MM.1S (cell line): ENCODE data around the gene SMIM35.

ENCODE experiments used
- DNase-seq: peaks from one replicate; pipeline ENCODE4 v3.0.0-alpha.2; 2015
- H2AFZ ChIP-seq: fragments of 300-600 bp; sonication (generic); 2 replicates; pipeline ENCODE4 v1.6.0; 2016; ENCODE audit warnings: antibody characterized with exemption, low read length
- H3F3A ChIP-seq: fragments of 300-600 bp; sonication (generic); 2 replicates; pipeline ENCODE4 v1.6.1; 2016; ENCODE audit warnings: mild to moderate bottlenecking, antibody characterized with exemption, low read length, moderate library complexity, mixed read lengths; ENCODE audit not compliant: insufficient read depth
- H3K27ac ChIP-seq: fragments of 300-600 bp; sonication (generic); 2 replicates; pipeline ENCODE4 v1.5.1; 2016; ENCODE audit warnings: mild to moderate bottlenecking, low read length
- H3K27me3 ChIP-seq: fragments of 300-600 bp; sonication (generic); replicated peaks from 2 replicates; pipeline ENCODE4 v1.6.0; 2016; ENCODE audit warnings: low read length; ENCODE audit not compliant: insufficient read depth
- H3K36me3 ChIP-seq: fragments of 300-600 bp; sonication (generic); replicated peaks from 2 replicates; pipeline ENCODE4 v1.6.1; 2016; ENCODE audit warnings: mild to moderate bottlenecking, low read length, mixed read lengths; ENCODE audit not compliant: insufficient read depth
- H3K4me1 ChIP-seq: fragments of 300-600 bp; sonication (generic); 2 replicates; pipeline ENCODE4 v1.6.1; 2016; ENCODE audit warnings: low read length, mixed read lengths
- H3K4me2 ChIP-seq: fragments of 300-600 bp; sonication (generic); 2 replicates; pipeline ENCODE4 v1.6.0; 2016; ENCODE audit warnings: low read depth, low read length
- H3K4me3 ChIP-seq: fragments of 300-600 bp; sonication (generic); 2 replicates; pipeline ENCODE4 v1.5.1; 2016; ENCODE audit warnings: low read length, mixed read lengths
- H3K79me2 ChIP-seq: fragments of 300-600 bp; sonication (generic); 2 replicates; pipeline ENCODE4 v1.6.1; 2016; ENCODE audit warnings: mixed run types, low read length, mixed read lengths
- H3K9ac ChIP-seq: fragments of 300-600 bp; sonication (generic); 2 replicates; pipeline ENCODE4 v1.6.1; 2016; ENCODE audit warnings: low read length, mixed read lengths
- H3K9me2 ChIP-seq: fragments of 300-600 bp; sonication (generic); replicated peaks from 2 replicates; pipeline ENCODE4 v1.6.1; 2016; ENCODE audit warnings: mild to moderate bottlenecking, low read length, mixed read lengths; ENCODE audit not compliant: insufficient read depth
- H3K9me3 ChIP-seq: fragments of 300-600 bp; sonication (generic); replicated peaks from 2 replicates; pipeline ENCODE4 v1.6.1; 2016; ENCODE audit warnings: mild to moderate bottlenecking, low read length, mixed read lengths; ENCODE audit not compliant: insufficient read depth
- H4K20me1 ChIP-seq: fragments of 300-600 bp; sonication (generic); 2 replicates; pipeline ENCODE4 v1.6.1; 2016; ENCODE audit warnings: mild to moderate bottlenecking, low read length, moderate library complexity, mixed read lengths; ENCODE audit not compliant: insufficient read depth
- EZH2 ChIP-seq: fragments of 300-600 bp; sonication (generic); optimal IDR thresholded peaks from 2 replicates; pipeline ENCODE3; 2017; ENCODE audit warnings: low read depth, mild to moderate bottlenecking, antibody characterized with exemption, low read length, mixed read lengths
- EZH2phosphoT487 ChIP-seq: fragments of 300-600 bp; sonication (generic); IDR thresholded peaks from 2 replicates; pipeline ENCODE4 v1.6.1; 2018; ENCODE audit warnings: antibody characterized with exemption, low read length
- TF ChIP-seq, protein P1 (sequence below): fragments of 300-600 bp; sonication (generic); IDR thresholded peaks from 2 replicates; pipeline ENCODE4 v1.5.1; 2016; ENCODE audit warnings: antibody characterized with exemption, low read length, mixed read lengths

SMIM35 gene

DNA sequence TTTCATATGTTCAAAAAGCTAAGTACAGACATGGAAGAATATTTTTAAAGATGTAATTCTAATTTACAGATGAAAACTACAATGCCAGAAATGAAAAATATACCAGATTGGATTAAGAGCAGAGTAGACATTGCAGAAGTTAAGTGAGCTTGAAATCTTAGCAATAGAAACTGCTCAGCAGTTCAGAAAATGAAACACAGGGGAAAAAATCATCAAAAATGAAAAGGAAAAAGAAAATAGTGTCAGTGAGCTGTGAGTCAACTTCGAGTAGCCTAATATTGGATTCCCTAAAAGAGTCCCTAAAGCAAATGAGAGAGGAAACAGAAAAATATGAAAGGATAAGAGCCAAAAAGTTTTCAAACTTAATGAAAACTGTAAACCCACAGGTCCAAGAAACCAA is 126.4 kb downstream of the SMIM35 start:
- H3K9ac ChIP-seq: no peak overlapping the region
- H3K4me1 ChIP-seq: peaks cover 15% of the 10 kb centered on the region
- DNase-seq: no peak
- H3K4me2 ChIP-seq: peak overlapping the region; percentile 30; the same call in 1 of the 2 replicates
- no peaks in the 10 kb centered on the region for H3K79me2 ChIP-seq
- no peak overlapping the region for H3K4me3 ChIP-seq
- H3K36me3 ChIP-seq: no peaks in the 10 kb centered on the region
- no peaks in the 10 kb centered on the region for H3K9me2 ChIP-seq
- no peaks in the 10 kb centered on the region for H4K20me1 ChIP-seq
- no peaks in the 10 kb centered on the region for H3K27me3 ChIP-seq
- H3K27ac ChIP-seq: no peak overlapping the region
- TF ChIP-seq EZH2: no peak
- no peak for TF ChIP-seq EZH2phosphoT487
- TF ChIP-seq, protein P1, sequence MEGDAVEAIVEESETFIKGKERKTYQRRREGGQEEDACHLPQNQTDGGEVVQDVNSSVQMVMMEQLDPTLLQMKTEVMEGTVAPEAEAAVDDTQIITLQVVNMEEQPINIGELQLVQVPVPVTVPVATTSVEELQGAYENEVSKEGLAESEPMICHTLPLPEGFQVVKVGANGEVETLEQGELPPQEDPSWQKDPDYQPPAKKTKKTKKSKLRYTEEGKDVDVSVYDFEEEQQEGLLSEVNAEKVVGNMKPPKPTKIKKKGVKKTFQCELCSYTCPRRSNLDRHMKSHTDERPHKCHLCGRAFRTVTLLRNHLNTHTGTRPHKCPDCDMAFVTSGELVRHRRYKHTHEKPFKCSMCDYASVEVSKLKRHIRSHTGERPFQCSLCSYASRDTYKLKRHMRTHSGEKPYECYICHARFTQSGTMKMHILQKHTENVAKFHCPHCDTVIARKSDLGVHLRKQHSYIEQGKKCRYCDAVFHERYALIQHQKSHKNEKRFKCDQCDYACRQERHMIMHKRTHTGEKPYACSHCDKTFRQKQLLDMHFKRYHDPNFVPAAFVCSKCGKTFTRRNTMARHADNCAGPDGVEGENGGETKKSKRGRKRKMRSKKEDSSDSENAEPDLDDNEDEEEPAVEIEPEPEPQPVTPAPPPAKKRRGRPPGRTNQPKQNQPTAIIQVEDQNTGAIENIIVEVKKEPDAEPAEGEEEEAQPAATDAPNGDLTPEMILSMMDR: no peak
- peaks cover 7% of the 10 kb centered on the region; the same call in 1 of the 2 replicates for H3F3A ChIP-seq
- H2AFZ ChIP-seq: no peak overlapping the region
- H3K9me3 ChIP-seq: no peaks in the 10 kb centered on the region

DNA sequence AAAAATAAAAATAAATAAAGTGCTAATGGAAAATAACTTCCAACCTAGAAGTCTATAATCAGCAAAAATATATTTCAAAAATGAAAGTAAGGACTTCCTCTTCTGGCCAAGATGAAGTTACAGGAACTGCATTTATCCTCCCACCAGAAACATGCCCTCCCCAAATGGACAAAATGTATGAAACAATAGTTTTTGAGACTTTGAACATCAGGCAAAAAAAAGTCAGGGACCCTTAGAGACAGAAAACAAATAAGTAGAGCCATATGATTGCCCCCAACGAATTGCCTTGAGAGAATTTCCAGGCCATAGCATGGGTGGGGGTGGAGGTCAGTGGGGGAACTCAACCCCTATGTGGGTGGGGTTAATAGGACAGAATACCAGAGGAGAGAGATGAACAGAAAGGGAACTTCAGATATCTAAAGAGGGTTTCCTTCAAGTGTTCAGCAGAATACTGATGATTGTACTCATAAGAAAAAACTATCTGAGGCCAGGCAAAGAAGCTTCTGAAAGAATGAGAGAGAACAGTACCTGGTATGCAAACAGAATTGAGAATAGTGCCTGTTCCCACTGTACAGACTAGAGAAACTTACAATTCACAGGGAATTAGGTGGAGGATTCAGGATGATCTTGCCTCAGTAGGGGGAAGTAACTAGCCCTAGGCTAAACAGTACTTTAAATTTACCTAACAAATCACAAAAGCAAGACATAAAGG is 127.2 kb downstream of the SMIM35 start:
- no peak overlapping the region for H3K27ac ChIP-seq
- H3K4me2 ChIP-seq: 0 out of 2 replicates have a peak overlapping the region, but pooled peaks have one; percentile 7
- H3K27me3 ChIP-seq: no peaks in the 10 kb centered on the region
- H3K4me3 ChIP-seq: no peak overlapping the region
- H3K4me1 ChIP-seq: peaks cover 15% of the 10 kb centered on the region
- H2AFZ ChIP-seq: 0 out of 2 replicates have a peak overlapping the region, but pooled peaks have one; percentile 1
- TF ChIP-seq, protein P1: no peak
- TF ChIP-seq EZH2phosphoT487 (no peak), EZH2 (no peak)
- no peaks in the 10 kb centered on the region for H3K9me3 ChIP-seq
- H4K20me1 ChIP-seq: no peaks in the 10 kb centered on the region
- no peaks in the 10 kb centered on the region for H3K36me3 ChIP-seq
- peaks cover 7% of the 10 kb centered on the region; the same call in 1 of the 2 replicates for H3F3A ChIP-seq
- no peak overlapping the region for H3K9ac ChIP-seq
- peak; percentile 31 for DNase-seq
- no peaks in the 10 kb centered on the region for H3K79me2 ChIP-seq
- H3K9me2 ChIP-seq: no peaks in the 10 kb centered on the region

DNA sequence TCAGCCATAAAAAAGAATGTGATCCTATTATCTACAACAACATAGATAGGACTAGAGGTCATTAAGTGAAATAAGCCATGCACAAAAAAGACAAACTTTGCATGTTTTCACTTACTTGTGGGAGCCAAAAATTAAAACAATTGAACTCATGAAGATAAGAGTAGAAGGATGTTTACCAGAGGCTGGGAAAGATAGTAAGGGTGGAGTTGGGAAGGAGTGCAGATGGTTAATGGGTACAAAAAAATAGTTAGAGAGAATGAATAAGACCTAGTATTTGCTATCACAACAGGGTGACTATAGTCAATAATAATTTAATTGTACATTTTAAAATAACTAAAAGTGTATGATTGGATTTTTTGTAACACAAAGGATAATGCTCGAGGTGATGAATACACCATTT is 127.8 kb downstream of the SMIM35 start:
- Histone ChIP-seq H3K4me2 (no peak overlapping the region), H3K9me3 (no peaks in the 10 kb centered on the region), H3K4me3 (no peak overlapping the region), H3K27me3 (no peaks in the 10 kb centered on the region), H3K9me2 (no peaks in the 10 kb centered on the region), H3K27ac (no peak overlapping the region), H4K20me1 (no peaks in the 10 kb centered on the region), H3K9ac (no peak overlapping the region), H3K79me2 (no peaks in the 10 kb centered on the region), H3K4me1 (peaks cover 15% of the 10 kb centered on the region), H3F3A (peaks cover 7% of the 10 kb centered on the region; the same call in 1 of the 2 replicates), H2AFZ (no peak overlapping the region), H3K36me3 (no peaks in the 10 kb centered on the region)
- DNase-seq: no peak
- TF ChIP-seq, protein P1: no peak
- TF ChIP-seq EZH2 (no peak), EZH2phosphoT487 (no peak)
